Measurements from ENCODE around the gene DNHD1.

Gene DNHD1, protein sequence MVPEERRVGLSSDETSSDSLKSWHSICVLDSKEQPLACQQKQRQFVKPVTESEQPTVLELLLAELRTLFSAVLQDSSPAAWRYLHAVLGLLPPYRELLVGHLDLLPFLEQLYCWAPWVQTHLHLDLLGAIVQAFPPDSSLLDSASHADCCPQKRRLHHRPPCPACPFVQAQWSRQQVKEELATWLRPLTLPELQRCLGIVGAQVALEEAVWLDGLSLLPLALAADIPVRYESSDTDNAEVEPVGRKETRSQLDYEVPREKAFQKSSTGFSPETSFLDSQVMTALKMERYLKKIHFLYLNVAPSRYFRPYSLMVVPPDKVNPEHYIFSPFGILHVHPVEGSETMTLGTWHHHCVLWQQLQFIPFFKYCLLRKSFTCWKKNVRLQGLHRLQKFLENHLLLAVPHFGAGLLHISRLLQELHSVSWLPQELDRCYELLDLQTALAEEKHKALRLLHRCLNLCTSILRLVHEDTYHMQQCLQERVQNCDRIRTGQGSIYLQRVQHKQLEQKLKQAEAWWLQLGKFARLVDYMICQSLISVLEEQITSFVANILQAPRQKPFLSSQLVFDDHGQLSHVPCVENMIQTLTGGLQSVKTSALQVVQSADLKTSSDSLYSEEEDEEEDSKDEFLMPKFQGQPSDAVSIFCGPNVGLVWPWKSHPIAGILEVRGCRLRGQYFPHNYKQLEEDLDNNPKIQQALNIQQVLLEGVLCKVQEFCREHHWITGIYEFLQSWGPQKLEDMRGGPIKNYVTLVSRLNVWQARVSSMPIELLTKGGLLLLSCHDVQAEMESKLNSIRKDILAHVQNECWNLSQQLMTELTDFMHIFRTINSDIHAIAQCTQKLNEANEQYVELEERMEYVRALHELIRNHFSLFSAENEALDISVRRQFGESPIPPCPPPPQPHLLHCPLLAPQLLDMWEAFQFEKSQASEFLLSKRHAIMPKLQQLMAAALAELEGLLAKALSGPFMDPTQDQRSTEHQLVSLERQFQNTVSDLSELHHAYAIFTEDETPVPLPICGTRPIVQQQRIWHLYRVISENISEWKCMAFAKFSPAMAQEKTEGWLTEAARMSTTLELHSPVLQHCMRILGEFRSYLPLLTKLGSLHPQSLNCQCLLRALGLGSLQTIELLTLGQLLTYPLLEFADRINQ (N-terminal part only)

DNA sequence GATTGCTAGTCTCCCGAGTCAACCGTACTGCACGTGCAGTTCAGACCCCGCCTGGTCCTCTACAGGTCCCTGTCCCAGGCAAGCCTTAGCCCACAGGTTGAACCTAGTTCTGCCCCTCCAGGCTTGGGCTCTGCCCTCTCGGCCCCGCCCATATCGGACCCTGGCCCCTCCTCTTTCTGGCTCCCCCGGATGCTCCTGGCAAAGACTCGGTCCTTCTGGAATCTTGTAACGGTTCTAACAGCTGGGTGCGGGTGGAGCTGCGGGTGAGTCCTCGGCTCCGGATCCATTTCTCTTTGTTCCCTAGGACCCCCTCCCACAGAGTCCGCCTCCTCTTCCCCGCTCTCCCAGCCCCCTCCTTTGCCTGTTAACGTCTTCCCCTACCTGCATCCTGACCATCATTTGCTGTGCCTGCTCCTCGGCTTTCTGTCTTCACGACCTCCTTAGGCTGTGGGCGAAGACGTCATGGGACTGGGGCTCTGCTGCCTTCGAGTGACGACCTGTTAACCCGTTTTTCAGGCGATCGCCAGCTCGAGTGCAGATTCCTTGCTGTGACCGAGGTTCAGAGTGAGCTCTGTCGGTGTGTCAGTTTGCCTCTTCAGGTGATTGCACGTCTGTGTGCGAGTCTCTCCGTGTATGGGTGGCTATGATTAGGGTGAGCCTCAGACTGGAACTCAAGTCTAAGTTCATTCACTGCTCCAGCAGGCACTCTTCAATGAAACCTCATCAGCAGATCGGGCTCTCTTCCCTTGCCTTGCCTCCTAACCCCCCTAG, at the start of gene DNHD1:
DNHD1 (plus strand) TSS at position 212 of the 771 bp plus-strand sequence. CDS start 936 bp downstream, outside the sequence.
- peak; percentile 61 for DNase-seq

DNA sequence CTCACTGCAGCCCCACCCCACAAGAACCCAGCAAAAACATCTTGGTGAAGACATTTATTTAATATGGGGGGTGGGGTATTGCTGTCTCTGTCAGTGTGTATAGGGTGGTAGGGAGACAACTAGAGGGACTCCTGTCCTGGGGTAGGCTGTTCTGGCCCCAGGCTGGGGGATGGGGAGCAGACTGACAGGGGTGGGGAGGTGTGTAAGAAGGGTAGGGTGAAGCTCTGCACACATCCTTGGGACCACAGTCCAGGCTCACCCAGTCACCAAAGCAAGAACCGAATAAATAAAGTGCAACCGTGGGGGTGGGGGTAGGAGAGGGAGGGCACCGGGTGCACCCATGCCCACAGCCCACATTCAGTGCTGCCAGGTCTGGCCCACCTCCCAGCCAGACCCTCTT, 48.5 kb upstream of the DNHD1 start:
- DNase-seq: no peak

DNA sequence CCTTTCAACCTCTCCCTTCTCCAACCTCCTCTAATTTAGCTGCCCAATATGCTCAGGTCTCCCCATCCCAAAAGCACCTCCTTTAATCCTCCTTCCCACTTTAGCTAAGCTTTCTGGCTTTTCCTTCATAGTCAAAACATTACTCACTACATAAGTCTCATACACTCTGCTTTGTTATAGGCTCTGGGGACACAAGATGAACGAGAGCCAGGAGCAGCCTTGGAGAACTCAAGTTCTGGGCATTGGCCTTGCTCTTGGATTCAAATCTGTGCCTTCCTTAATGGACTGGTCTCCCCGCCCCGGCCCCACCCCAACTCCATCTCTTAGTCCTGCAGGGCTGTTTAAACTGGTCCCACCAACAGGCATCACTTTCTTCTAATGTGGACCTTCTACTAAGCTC, 44.9 kb upstream of the DNHD1 start:
- DNase-seq: no peak

DNA sequence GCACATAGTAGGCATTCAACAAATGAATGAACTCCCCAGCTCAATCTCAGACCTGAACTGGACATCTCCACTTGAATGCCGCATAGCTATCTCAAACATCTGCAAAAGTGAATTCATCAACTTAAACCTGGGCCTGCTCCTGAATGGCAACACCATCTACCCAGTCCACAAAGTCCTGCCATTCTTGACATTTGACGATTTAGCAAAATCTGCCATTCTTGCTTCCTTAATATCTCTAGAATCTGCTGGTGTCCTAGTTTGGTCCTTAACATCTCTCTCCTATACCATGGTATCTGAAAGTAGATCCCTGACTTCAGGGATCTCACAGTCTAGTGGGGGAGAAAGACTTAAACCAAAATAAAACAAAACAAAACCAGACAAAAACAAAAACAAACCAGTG, 43.9 kb upstream of the DNHD1 start:
- DNase-seq: no peak

DNA sequence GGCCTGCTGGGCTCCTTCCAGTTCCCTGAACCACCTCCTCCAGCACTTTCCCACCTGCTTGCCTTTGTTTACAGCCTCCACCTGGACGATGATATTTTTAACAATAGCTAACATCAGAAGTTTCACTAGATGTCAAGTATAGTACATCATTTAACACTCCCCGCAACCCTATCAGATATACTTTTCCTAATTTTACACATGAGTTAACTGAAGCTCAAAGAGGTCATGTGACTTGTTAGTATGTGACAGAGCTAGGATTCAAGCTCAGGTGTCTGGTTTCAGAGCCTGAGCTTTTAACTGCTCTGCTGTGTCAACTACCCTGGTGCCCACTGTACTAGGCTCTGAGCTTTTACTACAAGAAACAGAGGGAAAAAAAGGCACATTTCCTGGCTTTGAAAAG, 42.0 kb upstream of the DNHD1 start:
- DNase-seq: no peak

DNA sequence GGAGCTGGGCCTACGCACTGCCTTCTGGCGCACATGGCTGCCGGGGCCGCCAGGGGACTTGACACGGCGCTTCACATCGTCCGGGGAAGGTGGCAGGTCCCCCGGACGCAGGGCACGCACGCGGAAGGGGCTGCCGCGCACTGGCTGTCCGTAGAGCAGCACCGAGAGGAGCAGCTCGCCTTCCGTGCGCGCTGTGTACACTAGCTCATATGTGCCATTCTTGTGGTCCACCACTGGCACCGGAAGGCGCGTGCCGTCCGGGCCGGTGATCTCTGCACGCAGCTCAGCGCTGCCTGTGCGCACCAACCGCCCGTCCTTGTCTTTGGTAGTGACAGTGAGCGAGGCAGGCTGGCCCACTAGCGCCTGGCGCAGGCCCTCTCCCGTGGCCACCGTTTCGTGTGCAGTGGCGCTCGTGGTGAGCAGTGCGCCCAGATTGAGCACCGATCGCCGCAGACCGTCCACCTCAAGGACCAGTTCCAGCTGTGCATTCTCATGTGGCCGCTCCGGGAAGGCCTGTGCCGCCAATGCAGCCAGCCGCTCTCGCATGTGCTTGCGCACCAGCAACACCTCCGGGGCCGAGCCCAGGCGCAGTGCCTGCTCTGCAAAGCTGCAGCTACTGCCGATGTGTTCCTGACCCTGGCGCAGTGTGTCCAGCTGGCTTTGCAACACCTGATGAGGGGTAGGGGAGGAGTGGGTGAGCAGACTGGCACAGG, 40.6 kb upstream of the DNHD1 start:
- DNase-seq: no peak

DNA sequence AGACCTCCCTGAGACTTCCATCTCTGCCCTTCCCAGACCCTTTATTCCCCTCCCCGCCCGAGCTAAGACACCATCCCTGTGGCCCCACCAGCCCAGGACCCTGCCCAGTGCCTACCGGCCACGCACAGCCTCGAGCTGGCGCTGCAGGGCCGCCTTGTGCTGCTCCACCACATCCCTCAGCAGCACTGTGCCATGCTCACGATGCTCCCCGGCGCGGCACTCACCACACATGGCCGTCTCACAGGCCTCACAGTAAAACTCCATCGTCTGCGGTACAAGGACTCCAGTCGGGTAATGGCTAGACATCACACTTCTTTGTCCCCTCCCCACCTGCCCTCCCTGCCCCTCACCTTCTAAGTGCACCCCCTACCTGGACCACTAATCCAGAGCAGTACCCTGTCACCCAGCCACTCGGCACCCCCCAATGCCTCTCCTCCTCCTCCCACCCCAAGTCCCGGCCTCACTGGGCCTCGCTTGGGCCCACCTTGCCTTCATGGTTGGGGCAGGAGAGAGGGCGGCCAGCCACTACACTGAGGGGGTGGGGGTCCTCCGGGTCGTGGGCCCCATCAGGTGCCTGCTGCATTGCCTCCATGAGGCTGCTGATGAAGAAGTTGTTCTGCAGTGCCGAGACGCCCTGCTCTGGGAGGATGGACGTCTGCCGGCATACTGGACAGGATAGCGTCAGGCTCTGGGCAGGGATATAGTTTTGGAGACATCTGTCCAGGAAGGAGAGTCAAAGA, 39.3 kb upstream of the DNHD1 start:
- DNase-seq: no peak

DNA sequence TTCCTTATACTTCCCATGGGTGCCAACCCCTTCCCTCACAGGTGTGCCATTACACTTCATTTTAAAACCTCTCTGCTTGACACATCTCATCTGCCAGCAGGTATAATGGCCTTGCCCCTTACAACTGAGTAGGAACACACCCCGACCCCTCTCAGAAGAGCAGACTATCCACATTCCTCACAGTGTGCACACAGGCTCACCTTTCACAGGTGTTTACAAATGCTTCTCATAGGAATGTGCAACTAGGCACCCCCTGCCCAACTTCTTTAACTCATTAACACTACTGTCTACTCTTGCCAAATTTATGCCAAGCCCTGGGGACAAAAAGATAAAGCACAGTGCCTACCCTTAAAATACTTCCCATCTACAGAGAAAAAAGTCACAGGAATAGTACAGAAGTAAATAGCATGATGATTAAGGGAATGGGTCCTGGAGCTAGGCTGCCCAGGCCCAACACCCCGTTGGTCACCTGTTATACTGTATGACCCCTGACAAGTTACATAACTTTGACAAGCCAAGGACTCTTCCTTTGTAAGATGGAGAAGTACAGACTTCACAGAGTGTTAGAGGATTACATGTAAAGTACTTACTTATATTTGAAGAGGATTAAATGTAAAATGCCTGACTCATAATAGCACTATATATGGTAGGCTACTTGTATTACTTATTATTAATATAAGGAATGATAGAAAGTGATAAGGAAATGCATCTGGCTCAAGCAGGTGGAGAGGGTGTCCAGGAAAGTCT, 38.6 kb upstream of the DNHD1 start:
- DNase-seq: no peak

DNA sequence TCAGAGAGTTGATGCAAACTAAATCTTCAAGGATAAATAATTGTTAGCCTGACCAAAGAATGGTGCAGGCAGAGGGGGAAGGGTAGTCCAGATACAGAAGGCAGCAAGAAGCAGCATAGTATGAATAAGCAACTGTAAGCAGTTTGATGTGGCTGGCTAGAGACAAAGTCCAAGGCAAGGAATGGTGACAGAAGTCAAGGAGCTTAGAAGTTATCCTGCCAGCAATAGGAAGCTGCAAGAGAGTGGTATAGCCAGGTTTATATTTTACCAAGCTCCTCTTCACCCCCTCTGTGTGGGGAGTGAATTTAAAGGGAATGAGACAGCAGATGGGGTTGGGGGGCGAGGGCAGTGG, 38.0 kb upstream of the DNHD1 start:
- DNase-seq: no peak

DNA sequence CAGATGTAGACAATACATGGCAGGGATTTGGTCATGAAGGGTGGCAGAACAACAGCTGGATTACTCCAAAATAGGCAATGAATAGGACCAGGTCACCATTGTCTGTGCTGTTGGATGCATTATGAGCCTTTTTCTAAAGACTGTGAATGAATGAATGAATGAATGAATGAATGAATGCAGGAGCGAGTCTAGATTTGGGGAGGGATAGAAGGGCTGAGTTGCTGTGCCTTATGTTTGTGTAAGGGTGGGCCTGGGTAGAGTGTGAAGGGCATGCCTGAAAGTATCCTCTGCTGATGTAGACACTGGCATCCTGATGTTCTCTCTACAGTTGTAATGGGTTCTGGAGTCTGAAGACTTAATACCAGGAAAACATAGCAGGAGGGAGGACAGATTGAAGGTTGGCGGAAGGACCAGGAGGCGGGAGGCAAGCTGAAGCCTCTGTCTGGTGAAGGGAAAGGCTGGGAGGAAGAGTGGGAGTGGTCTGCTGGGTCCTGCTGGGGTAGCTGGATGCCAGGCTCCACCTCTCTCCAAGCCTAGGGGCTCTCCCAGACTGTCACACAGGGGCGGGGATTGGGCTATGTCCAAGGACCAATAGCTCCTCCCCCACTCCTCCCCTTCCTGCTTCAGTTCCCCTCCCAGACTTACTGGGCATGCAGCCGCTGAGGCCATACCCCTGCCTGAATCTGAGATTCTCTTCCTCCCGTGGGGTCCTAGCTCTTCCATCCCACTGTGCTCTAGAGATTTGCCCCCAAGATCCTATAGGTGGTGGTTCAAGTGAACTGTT, 28.2 kb upstream of the DNHD1 start:
- peak; percentile 88 for DNase-seq

DNA sequence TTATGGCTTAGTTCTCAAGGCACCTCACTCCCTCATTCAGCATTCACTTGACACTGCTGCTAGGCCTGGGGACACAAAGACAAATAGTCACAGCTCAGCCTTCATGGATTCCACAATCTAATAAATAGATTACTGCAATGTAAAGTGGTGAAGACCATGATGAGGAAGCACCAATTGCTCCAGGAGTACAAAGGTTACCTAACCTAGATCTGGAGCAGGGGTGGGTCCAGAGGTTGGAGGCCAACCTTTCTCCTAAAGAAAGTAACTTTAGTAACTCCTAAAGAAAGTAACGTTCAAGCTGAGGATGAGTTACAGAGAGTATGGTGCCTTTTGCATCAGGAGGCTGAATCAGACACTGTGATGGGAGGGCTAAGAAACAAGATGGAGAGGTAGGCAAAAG, 27.5 kb upstream of the DNHD1 start:
- DNase-seq: no peak

DNA sequence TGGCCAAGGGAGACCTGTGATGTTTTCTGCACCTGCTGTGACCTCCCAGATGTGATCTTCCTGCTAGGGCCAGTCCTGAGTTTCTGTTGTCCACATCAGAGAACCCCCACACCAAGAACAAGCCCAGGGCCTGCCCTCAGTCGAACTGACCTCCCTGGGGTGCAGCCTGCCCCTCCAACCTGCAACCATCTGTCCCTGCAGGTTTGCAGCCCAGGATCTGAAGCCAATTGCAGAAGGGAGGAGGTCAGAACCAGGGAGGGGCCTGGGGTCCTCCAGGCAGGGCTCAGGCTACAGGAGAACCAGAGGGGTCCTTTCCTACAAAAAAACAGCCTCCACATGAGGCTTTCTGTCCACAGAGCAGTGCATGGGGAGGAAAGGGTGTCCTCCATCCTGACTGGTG, 24.1 kb upstream of the DNHD1 start:
- no peak for DNase-seq

DNA sequence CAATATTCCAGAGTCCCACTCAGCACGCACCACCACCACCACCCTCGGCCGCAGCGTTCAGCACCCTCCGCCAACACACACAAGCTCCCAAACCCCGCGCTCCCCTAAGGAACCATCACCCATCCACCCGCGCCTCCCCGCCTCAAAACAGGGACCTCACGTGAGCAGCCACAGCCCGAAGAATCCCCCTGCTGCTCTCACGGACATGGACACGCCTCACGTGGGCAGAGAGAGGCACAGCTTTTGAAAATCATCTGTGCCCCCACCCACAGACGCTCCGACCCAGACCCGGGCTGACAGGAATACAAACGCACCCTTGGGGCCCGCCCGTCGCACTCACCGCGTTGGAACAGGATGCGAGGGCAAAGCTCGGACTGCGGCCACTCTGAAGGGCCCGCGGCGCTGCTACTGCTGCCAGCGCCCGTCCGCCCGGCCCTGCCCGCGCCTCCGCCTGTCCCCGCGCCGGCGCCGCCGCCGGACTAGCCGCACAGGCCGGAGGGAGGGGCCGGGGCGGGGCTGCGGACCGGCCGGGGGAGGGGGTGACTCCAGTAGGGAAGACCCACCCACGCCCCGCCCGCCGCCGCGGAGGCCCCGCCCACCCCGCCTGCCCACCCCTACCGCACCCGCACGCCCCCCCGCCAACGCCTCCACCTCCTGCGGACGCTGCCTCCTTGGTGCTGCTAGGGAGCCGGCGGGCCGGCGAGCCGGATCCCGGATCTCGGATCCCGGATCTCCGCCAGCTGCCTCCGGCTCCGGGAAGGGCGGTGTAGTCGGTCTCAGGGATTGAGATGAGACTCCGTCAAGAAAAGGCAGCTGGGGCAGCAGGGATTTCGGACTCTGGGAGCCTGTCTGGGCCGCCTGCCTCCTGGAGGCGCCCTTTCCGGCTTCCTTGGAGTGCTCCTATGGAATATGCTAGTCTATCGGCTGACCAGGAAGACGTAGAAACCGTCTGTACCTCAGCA, 23.3 kb upstream of the DNHD1 start, which contains the start of gene TRIM3:
TRIM3 (minus strand) TSS at position 491 of the 962 bp plus-strand sequence. CDS start 8,246 bp downstream, outside the sequence.
- DNase-seq: peak; percentile 96

DNA sequence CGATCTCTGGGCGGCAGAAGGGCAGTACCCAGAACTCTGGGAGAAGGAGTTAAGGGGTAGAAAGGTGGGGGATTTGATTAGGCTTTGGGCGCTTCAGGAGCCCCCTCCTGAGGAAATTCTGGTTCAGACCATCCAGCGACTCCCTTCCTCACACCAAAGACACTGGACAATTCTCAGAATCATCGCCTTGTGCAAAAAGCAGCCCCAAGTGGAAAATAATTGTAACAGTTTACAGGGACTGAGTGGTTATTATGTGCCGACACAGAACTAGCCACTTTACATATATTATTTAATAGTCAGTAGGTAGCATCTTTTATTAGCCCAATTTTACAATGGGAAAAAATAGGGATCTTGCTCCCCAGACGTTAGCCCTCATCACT, 22.7 kb upstream of the DNHD1 start:
- no peak for DNase-seq

DNA sequence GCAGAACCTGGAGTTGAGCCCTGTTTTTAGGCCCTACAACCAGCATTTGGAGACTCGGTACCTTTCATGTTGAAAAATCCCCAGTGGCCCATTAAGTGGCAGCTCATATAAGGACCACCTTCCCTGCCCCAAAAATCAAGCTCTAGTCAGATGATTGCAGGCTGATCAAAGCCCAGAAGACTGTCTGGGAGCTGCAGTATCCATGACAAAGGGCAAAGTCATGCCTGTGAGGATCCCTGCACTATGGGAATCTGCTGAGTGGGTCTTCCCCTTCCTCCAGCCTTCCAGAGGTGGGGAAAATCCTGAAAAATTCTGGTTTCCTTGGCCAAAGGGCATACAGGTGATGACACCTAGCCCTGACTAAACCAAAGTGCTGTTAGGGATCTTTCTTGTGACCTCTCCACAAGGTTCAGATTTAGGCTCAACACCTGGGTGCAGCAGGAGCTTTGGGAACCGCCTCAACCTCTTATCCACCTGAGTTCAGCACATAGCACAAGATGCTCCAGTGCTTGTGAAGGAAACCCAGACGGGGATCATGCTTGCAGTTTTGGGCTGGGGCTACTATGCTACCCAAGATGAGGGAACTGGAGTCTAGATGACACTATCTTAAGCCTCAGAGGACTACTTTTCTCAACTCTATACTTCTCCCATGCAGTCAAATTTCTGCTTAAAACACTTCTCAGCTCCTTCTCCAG, 22.1 kb upstream of the DNHD1 start:
- DNase-seq: no peak

DNA sequence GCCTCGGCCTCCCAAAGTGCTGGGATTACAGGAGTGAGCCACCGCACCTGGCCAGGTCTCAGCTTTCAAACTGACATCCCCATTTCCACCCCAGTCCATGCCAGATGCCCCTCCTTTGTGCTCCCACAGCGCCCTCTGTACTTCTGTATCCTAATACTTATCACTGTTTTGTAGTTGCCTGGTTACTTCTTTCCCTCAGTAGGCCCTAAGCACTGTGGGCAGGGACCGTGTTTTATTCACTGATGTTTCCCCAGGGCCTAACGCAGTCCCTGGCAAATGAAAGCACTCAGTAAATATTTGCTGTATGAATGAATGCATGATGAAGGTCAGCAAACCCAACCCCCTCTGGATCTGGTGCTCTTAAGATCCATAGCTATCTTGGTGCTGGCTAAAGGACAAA, 21.1 kb upstream of the DNHD1 start:
- DNase-seq: no peak

DNA sequence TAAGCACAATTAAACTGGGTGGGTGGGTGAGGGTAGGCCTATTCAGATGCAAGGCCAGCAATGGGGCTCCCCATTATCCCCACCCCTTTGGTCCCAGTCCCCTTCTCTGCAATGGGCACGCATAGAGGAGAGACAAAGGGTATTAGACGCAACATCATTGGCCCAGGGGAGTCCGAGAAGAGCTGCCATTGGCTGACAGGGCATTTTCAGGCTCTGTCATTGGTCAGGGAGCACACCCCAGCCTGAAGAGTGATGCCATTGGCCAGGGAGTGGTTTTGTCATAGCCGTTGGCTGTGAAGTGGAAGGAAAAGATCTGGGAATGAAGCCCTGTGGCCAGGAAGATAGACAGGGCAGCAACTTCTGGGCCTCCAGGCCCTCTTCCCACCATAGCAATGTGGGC, 20.5 kb upstream of the DNHD1 start:
- no peak for DNase-seq
